GM18873 (cell line): ENCODE data around the gene MEI4.
"Not testable (repeated sequence)": the region's sequence is repeated elsewhere in the genome, so short reads cannot be mapped to it uniquely, and the experiment has no call there.

Experiments
- ATAC-seq: cut with Tn5 transposase; IDR thresholded peaks from one replicate; pipeline ENCODE4 v1.9.1; 2021; ENCODE audit warnings: mild to moderate bottlenecking, moderate library complexity, moderate number of reproducible peaks; ENCODE audit not compliant: unreplicated experiment, low FRiP score

MEI4 gene, protein sequence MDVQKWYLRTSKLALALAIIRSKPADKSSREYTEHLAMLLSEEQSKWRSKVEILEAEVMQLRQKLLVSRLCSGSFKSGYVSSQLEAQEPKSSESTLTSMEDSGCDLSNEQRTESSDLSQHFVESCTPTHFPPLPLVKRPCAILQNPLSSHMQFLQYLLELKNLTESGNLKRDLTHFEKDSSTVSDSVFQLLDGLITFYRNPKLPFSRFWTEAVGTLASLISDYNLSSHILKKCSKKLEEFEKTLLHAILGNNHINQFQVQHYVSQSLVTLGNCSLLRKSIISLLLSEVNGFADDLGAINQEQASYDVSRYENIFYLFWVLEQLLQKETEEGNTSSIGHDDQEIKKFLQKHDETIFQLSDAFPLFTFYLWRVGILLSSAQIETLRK

GRCh38 chr6:77652739-77653138, at the start of gene MEI4:
MEI4 (plus strand) TSS chr6:77653039; CDS start chr6:77690672, 37,633 bp downstream.
- ATAC-seq: no peak

DNA sequence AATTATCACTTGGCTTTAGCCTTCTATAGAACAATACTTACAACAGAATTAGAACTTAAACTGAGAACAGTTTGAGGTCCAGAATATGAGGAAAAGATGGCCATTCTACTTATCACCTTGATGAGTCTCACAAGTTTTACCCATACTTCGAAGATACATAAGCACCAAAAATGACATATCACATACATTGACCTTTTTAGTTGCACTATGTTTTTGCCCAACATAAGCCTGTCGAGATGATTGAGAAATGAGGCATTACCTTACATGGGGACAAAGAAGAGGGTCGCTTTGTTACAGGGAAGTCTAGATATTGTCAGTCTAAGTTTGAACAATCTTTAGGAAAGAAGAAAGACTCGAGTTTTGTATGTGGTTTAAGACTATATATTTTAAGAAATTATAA, 48.4 kb upstream of the MEI4 start:
- no peak for ATAC-seq

DNA sequence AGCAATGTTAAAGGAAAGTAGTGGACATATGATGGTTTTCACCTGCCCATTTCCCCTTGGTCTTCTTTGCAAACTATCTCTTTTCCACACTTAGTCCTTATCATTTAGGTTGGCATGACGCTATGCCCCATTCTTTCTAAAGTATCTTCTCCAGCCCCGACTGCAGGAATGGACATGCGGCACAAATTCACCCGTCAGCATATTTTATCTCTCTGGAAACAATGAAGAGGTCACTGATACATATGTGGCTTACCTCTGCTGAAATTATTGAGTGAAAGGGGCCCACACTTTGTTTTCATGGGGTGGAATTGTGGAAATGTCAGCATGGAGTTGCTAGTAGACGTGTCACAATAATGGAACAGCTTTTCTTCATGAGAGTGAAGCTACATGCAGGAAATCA, 45.8 kb upstream of the MEI4 start:
- no peak for ATAC-seq

DNA sequence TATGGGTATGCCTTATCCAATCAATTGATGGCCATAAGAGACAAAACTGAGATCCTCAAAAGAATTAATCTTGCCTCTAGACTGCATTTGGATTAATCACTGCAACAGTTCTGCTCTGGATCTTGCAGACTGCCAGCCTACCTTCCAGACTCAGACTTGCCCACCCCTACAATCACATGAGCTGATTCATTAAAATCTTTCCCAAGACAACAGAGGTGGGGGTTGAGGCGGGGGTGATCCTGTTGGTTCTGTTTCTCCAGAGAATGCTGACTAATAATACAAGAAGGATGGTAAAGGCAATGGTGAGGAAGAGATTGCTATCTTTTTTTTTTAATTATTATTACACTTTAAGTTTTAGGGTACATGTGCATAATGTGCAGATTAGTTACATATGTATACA, 43.7 kb upstream of the MEI4 start:
- no peak for ATAC-seq

- ATAC-seq: no peak
These were observed 33.7 kb upstream of the MEI4 start for GRCh38 chr6:77619114-77619513.

DNA sequence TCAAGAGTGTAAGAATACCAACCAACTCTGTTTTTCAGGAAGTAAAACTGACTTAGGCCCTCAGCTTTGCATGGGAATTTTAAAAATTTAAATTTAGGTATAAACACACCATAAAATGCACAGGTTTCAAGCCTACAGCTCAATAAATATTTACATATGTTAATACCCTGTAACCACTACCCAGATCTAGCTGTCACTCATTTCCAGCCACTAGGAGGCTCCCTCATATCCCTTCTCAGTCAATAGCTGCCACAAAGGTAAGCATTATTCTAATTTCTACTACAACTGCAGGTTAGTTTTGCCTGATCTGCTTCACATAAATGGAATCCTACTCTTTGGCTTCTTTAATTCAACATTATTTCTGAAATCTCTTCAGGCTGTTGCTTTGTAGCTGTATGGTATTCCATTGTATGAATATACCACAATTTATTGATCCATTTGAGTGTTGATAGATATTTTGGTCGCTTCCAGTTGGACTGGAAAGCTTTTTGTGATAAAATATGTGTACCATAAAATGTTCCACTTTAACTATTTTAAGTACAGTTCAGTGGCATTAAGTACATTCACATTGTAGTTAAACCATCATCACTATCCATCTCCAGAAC, 32.5 kb upstream of the MEI4 start:
- no peak for ATAC-seq

DNA sequence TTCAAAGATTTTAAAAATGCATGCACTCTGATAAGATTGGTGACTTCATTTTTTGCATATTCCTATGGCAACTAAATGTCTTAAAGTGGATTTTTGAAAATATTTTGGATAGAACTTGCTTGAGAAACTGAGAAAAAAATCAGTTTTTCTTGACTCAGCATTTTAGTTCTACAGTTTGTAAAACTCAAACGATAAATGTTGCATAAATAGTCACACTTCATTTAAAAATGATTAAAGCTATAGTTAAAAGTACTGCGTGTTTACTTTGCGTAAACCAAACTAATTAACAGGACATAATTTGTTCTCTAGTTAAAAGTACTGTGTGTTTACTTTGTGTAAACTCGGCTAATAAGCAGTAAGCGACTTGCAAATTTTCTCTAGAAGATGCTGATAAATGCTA, 28.3 kb upstream of the MEI4 start:
- no peak for ATAC-seq

- ATAC-seq: no peak
These were observed 26.4 kb upstream of the MEI4 start for GRCh38 chr6:77626426-77626825.

- no peak for ATAC-seq
These were observed 22.8 kb upstream of the MEI4 start for GRCh38 chr6:77630014-77630413.

- no peak for ATAC-seq
These were observed 19.4 kb upstream of the MEI4 start for GRCh38 chr6:77633471-77633870.

DNA sequence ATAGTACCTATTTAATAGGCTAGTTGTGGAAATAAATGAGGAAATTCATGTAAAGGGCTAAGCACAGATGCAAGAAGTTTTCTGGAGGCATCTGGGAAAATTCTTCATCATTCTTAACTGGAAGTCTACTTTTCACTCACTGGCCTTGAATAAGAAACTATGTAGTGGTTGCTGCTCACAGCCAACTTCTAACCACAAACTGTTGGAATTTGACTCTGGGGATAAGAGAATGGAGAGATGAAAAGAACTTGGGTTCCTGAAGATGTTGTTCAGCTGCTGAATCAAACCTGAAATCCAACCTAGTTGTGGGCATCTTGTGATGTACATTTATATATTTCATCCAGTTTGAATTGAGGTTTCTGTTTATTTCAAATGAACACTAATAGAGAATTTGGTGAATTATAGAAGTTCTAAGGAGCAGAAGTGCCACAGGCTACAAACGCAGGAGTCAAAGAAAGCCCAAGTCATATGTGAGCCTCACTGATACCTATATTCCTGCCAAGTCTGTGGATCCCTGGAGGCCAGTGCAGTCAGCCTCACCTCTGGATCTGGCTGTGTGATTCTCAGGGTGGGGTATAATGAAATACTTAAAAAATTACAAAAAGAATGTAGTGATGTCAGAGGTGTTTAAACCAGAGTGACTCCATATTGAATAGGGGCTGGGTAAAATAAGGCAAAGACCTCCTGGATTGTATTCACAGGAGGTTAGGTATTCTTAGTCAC, 18.7 kb upstream of the MEI4 start:
- no peak for ATAC-seq

GRCh38 chr6:77638129-77638830, 14.6 kb upstream of the MEI4 start:
- ATAC-seq: no peak

GRCh38 chr6:77644102-77644705, 8.6 kb upstream of the MEI4 start:
- ATAC-seq: no peak

- no peak for ATAC-seq
These were observed 2.7 kb upstream of the MEI4 start for GRCh38 chr6:77650098-77650663.

DNA sequence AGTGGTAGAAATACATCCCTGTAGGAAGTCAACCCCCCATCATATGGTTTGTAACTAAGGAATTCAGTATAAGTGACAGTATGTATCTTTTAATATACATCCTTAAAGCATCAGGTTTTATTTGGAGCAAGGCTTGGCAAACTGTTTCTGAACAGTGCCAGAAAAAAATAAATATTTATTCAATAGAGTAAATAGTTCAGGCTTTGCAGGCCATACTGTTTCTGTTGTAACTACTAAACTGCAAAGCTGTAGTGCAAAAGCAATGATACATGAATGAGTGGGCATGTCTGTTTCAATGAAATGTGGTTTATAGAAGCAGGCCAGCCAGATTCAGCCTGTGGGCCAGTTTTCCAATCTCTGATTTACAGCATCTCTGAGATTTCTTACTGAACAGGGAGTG, 977 bp downstream of the MEI4 start:
- no peak for ATAC-seq

- not testable (repeated sequence) for ATAC-seq
These were observed 2.2 kb downstream of the MEI4 start for GRCh38 chr6:77655035-77655434.

DNA sequence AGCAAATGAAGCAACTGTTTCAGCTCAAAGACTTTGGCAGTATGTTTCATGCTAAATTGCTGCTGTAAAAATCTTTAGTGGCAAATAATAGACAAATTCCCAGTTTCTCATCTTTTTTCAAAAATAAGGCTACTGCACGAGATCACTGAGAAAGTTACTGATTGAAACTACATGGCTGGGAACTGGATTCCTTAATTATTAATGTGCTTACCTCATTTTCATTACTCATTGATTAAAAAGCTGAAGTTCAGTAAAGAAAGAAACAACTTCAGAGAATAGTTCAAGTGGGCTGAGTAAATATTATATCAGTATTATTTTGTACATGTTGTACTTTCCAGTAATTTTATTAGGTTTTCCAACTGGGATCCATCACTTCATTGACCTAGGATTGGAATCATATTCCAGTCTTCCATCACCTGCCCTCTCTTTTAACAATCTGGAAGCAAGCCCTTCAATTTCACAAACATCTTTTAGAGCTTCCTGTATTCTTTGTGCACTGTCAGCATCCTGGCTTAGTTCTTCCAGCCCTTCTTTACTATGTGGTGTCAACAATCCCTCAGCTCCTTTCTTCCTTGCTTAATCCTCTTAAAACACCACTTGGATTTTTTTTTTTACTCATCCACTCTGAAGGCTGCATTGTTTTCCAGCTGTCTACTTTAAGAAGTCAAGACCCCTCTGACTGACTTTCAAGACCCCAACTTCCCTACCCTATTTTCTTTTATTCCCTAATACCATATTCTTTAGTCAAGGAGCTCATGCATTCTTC, 4.3 kb downstream of the MEI4 start:
- ATAC-seq: no peak

DNA sequence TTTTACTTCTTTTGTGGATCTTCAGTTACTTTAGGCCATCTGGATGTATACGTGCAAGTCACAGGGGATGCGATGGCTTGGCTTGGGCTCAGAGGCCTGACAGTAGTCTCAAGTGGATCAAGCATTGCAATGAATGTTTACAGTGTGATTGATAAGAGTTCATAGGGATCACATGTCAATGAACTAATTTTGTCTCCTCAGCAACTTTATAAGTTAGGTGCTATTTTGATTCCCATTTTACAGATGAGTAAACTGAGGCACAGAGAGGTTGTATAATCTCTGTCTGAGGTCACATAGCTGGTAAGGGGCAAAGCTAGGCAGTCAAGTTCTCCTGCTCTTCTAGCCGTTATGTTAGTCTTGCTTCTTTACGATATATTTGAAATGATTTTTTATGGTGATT, 13.5 kb downstream of the MEI4 start:
- ATAC-seq: no peak

DNA sequence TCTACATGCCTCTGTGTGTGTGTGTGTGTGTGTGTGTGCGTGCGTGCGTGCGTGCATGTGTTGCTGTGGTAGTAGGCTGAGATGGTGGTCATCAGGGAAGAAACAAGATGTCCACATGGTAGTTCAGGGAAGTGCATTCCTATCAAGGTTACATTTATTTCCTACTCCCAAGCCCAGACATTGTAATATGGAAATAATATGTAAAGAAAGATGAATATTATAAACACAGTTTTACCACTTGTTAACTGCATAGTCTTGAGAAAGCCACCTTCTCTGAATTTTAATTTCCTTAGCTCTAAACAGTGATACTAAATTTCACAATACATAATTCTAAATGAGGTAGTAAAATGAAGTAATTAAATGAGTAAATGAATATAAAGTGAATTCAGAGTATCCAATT, 14.0 kb downstream of the MEI4 start:
- ATAC-seq: no peak

DNA sequence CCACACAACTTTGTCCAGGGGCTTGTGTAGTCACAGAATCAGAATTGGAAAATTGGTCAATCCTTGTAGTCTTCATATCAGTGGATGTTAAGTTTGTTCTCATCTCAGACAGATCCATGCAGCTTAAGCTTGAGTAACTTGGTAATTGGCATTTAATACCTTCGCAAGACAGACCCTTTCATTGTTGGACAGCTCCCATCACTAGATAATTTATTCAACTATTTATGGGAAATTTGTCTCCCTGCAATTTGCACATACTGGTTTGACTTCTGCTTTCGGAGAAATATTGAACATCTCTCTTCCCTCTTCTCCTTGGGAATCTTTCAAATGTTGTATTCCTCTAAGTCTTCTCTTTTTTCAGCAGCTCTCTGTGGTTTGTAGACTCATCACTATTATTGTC, 17.1 kb downstream of the MEI4 start:
- no peak for ATAC-seq
